ENCODE measurements around the gene NCKIPSD.

DNA sequence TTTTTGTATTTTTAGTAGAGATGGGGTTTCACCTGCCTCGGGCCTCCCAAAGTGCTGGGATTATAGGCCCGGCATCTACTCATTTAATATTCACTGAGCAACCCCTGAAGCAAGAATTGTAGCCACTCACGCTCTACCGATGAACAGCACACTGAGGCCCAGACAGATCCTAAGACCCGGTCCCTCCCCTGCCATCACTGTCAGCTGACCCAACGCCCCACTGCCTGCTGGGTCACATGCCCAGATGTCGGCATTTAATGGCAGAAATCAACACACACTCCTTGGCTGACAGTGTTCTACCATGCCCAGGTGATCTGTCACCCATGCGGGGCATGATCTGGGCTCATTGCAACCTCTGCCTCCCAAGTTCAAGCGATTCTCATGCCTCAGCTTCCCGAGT is 60.9 kb downstream of the NCKIPSD start:
- TF ChIP-seq POLR2A (IDR thresholded peaks at IDR 0.05), result no peak
- TF ChIP-seq, protein P1, sequence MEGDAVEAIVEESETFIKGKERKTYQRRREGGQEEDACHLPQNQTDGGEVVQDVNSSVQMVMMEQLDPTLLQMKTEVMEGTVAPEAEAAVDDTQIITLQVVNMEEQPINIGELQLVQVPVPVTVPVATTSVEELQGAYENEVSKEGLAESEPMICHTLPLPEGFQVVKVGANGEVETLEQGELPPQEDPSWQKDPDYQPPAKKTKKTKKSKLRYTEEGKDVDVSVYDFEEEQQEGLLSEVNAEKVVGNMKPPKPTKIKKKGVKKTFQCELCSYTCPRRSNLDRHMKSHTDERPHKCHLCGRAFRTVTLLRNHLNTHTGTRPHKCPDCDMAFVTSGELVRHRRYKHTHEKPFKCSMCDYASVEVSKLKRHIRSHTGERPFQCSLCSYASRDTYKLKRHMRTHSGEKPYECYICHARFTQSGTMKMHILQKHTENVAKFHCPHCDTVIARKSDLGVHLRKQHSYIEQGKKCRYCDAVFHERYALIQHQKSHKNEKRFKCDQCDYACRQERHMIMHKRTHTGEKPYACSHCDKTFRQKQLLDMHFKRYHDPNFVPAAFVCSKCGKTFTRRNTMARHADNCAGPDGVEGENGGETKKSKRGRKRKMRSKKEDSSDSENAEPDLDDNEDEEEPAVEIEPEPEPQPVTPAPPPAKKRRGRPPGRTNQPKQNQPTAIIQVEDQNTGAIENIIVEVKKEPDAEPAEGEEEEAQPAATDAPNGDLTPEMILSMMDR (IDR thresholded peaks at IDR 0.05), result no peak

Measured in testis (tissue), 2 donors.